Gastrocnemius medialis (tissue), 4 donors: Measurements from ENCODE around the gene CCL2. TPM values are rescaled to one million over a fixed set of nuclear protein-coding genes. Genes with fewer than 3 reads are reported as not detected.
A peak's percentile ranks its signal among the peaks of the same experiment; 100 is the strongest.

Source experiments
- ATAC-seq, 2 donors: fragments of 150-250 bp; one replicate each; pipeline ENCODE4 v1.9.1; 2016
- DNase-seq, 2 donors: peaks; one replicate each; pipeline ENCODE4 v3.0.0-alpha.2; 2019
- H3K27ac ChIP-seq, 4 donors: fragments of 200-600 bp; sonication (generic); 1 replicate in 1 of 4; 2 replicates in 3 of 4; pipeline ENCODE4 v1.5.1; 2016 to 2018; ENCODE audit warnings: mild to moderate bottlenecking in 2 of 4, moderate library complexity in 1 of 4
- H3K27me3 ChIP-seq, 3 donors: fragments of 200-600 bp; sonication (generic) in 2 of 3; 1 replicate in 1 of 3; 2 replicates in 2 of 3; pipeline versions ENCODE4 v1.5.1 to v1.6.0; 2016 to 2019; ENCODE audit warnings: mild to moderate bottlenecking in 1 of 3, moderate library complexity in 1 of 3
- H3K36me3 ChIP-seq, 2 donors: fragments of 200-600 bp; sonication (generic) in 1 of 2; one replicate each; pipeline ENCODE4 v1.5.1; 2017 to 2018
- H3K4me1 ChIP-seq, 2 donors: fragments of 200-600 bp; sonication (generic) in 1 of 2; one replicate each; pipeline ENCODE4 v1.5.1; 2016 to 2017; ENCODE audit warnings: mild to moderate bottlenecking in 2 of 2
- H3K4me3 ChIP-seq, 4 donors: fragments of 200-600 bp; sonication (generic) in 3 of 4; 1 replicate in 1 of 4; 2 replicates in 3 of 4; pipeline ENCODE4 v1.5.1; 2016 to 2019; ENCODE audit warnings: mild to moderate bottlenecking in 2 of 4
- H3K9me3 ChIP-seq, 3 donors: fragments of 200-600 bp; sonication (generic) in 2 of 3; 1 replicate in 1 of 3; 2 replicates in 2 of 3; pipeline ENCODE4 v1.5.1; 2016 to 2019
- POLR2A ChIP-seq, 2 donors: fragments of 450-650 bp; IDR thresholded peaks; one replicate each; pipeline ENCODE4 v1.6.1; 2017; ENCODE audit warnings: antibody characterized with exemption in 2 of 2, mild to moderate bottlenecking in 2 of 2, moderate library complexity in 2 of 2
- in situ Hi-C, 4 donors: fragments of 200-750 bp; cut with MboI; loops; one replicate each; pipeline versions ENCODE4 v1.15.0 to v1.8.0; 2017; ENCODE audit warnings: low sequenced_read_pairs in 4 of 4
- intact Hi-C: fragments of 100-400 bp; cut with DNase I; formaldehyde crosslinking; loops from one replicate; pipeline ENCODE4 v1.15.1; 2023; ENCODE audit warnings: low total_unique reads
- total RNA-seq, 4 donors: library from RNA; depleted of rRNA; stranded (reverse); fragments of >200 nt; gene quantifications; one replicate each; pipeline versions ENCODE4 v1.1.0 to v1.2.3, GENCODE V29; 2016
- TF ChIP-seq, protein P1 (sequence below), 5 experiments: fragments of 450-650 bp in 3 of 5; fragments of 200-600 bp in 2 of 5; sonication (generic) in 2 of 5; IDR thresholded peaks in 4 of 5; conservative IDR thresholded peaks in 1 of 5; 1 replicate in 4 of 5; 2 replicates in 1 of 5; pipeline ENCODE4 v1.5.1; 2016 to 2019; ENCODE audit warnings: antibody characterized with exemption in 5 of 5, mild to moderate bottlenecking in 3 of 5, moderate library complexity in 3 of 5

CCL2 gene
- total RNA-seq, 4 donors from 2014 or later, result 1.1 to 5.8 (median 4.1) TPM

DNA sequence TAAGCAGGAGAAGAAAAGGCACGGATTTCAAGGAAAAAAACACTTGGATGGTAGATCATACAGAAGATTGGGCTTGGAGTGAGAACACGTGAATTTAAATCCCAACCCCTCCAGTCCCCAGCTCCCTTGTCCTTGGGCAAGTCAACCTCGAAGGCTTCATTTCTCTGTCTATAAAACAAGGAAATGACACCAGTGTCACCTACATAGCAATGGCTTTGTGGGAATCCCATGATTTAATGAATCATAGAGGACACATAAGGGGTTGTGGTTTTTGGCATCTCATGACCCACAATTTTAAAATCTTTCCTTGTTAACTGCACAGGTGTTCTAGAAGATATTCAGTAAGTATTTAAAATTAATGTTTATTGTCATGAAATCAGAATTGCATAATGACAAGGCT lies 8.2 kb upstream of the CCL2 start:
- peaks cover 13 to 54% of the 10 kb centered on the region in 2 donors for H3K4me1 ChIP-seq
- H3K27ac ChIP-seq, result no peak overlapping the region
- ATAC-seq (no peak), DNase-seq (no peak)
- no peaks in the 10 kb centered on the region for H3K27me3 ChIP-seq
- intact Hi-C loops (no loop called here), in situ Hi-C loops (no loop called here)
- H3K36me3 ChIP-seq, result no peaks in the 10 kb centered on the region
- H3K9me3 ChIP-seq, result no peaks in the 10 kb centered on the region
- H3K4me3 ChIP-seq, result no peak overlapping the region
- no peak for TF ChIP-seq POLR2A (IDR thresholded peaks at IDR 0.05)
- TF ChIP-seq, protein P1, sequence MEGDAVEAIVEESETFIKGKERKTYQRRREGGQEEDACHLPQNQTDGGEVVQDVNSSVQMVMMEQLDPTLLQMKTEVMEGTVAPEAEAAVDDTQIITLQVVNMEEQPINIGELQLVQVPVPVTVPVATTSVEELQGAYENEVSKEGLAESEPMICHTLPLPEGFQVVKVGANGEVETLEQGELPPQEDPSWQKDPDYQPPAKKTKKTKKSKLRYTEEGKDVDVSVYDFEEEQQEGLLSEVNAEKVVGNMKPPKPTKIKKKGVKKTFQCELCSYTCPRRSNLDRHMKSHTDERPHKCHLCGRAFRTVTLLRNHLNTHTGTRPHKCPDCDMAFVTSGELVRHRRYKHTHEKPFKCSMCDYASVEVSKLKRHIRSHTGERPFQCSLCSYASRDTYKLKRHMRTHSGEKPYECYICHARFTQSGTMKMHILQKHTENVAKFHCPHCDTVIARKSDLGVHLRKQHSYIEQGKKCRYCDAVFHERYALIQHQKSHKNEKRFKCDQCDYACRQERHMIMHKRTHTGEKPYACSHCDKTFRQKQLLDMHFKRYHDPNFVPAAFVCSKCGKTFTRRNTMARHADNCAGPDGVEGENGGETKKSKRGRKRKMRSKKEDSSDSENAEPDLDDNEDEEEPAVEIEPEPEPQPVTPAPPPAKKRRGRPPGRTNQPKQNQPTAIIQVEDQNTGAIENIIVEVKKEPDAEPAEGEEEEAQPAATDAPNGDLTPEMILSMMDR (IDR thresholded peaks at IDR 0.05 in 4 of 5, conservative IDR thresholded peaks at IDR 0.05 in 1 of 5), result no peak

DNA sequence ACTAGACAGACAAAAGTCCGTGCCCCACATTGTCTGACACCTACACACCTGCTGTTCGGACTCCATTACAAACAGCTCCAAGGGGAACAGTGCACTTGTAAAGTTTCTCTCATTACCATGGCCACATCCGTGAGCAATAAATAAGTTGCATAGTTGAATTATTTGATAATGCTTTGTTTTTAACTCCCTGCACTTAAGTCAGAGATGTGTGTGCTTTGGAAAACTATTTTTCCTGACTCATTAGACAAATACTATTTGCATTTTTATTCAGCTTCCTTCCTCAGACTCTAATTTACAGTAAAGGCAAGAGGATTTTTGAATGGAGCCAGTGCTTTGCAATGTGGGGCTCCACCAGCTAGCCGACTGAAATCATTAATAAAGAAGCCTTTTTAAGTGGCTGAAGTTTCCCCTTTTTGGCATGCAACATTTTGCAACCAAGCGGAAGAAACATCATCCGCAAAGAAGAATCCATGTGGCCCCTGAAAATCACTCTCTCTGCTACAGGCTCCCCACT lies 6.5 kb upstream of the CCL2 start:
- Histone ChIP-seq H3K9me3 (no peaks in the 10 kb centered on the region), H3K36me3 (no peaks in the 10 kb centered on the region), H3K27me3 (no peaks in the 10 kb centered on the region), H3K27ac (no peak overlapping the region), H3K4me3 (no peak overlapping the region), H3K4me1 (peaks cover 22 to 58% of the 10 kb centered on the region in 2 donors)
- TF ChIP-seq, protein P1 (IDR thresholded peaks at IDR 0.05 in 4 of 5, conservative IDR thresholded peaks at IDR 0.05 in 1 of 5), result no peak
- TF ChIP-seq POLR2A (IDR thresholded peaks at IDR 0.05), result no peak
- in situ Hi-C loops (no loop called here), intact Hi-C loops (no loop called here)
- no peak for DNase-seq
- ATAC-seq, result no peak

DNA sequence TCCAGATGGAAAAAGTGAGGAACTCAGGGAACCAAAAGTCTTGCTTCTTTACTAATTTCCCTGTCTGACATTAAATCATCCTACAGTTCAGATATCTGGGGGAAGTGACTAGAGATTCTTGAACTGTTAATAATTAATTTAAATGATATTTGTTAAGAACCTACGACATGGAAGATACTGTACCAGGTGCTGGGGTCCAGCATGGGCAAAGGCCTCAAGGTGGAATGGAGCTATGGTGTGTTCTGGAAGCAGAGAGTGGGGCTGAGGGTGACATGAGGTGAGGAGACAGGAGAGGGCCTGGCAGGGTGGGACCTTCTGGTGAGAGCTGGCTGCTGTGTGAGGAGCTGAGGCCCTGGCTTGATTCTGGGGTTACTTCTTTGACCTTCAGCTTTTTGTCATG lies 6.0 kb upstream of the CCL2 start:
- Histone ChIP-seq H3K27ac (no peak overlapping the region), H3K36me3 (no peaks in the 10 kb centered on the region)
- intact Hi-C loops, result no loop called here

DNA sequence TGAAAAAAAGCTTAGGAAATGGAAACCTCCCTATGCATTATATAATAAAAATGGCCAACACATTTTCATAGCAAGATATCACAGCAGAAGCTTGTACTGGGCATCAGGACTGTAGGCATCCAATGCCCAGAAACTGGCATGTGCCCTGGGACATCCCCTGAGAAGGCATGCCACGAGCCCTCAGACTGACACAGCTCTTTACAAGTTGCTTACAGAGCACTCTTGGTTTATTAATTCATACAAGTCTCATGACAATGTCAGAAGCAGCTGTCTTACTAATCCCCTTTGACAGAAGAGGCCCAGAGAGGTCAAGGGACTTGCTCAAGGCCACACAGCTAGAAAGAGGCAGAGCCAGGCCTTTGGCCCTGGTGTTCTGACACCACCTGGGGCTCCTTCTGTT lies 5.6 kb upstream of the CCL2 start:
- DNase-seq (peak; percentile 24 to 34), ATAC-seq (no peak)
- Histone ChIP-seq H3K27me3 (no peaks in the 10 kb centered on the region), H3K36me3 (no peaks in the 10 kb centered on the region), H3K4me3 (no peak overlapping the region), H3K9me3 (no peaks in the 10 kb centered on the region), H3K27ac (no peak overlapping the region), H3K4me1 (peaks cover 31 to 64% of the 10 kb centered on the region in 2 donors)
- in situ Hi-C loops, result no loop called here
- TF ChIP-seq POLR2A (IDR thresholded peaks at IDR 0.05), result no peak
- TF ChIP-seq, protein P1 (IDR thresholded peaks at IDR 0.05 in 4 of 5, conservative IDR thresholded peaks at IDR 0.05 in 1 of 5), result no peak
- intact Hi-C loops, result no loop called here

More for the DNA sequence above, 6.0 kb upstream of the CCL2 start:
- Histone ChIP-seq H3K27me3 (no peaks in the 10 kb centered on the region), H3K4me1 (peaks cover 26 to 60% of the 10 kb centered on the region in 2 donors), H3K9me3 (no peaks in the 10 kb centered on the region), H3K4me3 (no peak overlapping the region)
- ATAC-seq (no peak), DNase-seq (no peak)
- in situ Hi-C loops, result no loop called here
- TF ChIP-seq, protein P1 (IDR thresholded peaks at IDR 0.05 in 4 of 5, conservative IDR thresholded peaks at IDR 0.05 in 1 of 5), result no peak
- no peak for TF ChIP-seq POLR2A (IDR thresholded peaks at IDR 0.05)

DNA sequence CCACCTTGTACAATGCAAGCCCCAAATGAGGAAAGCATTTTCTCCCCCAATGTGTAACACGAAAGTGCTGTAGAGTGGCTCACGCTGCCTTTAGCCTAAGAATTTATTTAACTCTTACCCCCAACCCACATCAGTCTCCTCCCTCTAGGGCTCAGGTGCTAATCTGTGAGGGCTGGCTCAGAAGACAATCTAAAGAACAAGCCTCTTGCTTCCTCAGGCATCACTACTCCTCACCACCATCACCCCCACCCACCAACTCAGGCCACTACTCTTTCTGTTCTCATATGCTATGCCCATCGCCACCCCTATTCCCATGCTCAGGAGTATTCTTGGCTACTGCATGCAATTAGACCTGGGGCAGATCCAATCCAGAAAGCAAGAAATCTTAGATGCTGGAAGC lies 3.9 kb upstream of the CCL2 start:
- Histone ChIP-seq H3K4me3 (no peak overlapping the region), H3K27ac (no peak overlapping the region), H3K4me1 (peaks cover 34 to 76% of the 10 kb centered on the region in 2 donors), H3K36me3 (no peaks in the 10 kb centered on the region), H3K9me3 (no peaks in the 10 kb centered on the region), H3K27me3 (no peaks in the 10 kb centered on the region)
- no peak for DNase-seq
- intact Hi-C loops, result loop anchor here (5.0 kb wide), 1 partner anchor 61 kb away; no protein-coding TSS in a partner anchor
- in situ Hi-C loops, result no loop called here
- no peak for ATAC-seq
- TF ChIP-seq, protein P1 (IDR thresholded peaks at IDR 0.05 in 4 of 5, conservative IDR thresholded peaks at IDR 0.05 in 1 of 5), result no peak
- TF ChIP-seq POLR2A (IDR thresholded peaks at IDR 0.05), result no peak
